ENCODE data around the gene GOSR2.

GOSR2 gene

GRCh38 chr17:46925185-46925868 is 2.4 kb downstream of the GOSR2 start:
- Histone ChIP-seq H3K27me3 (replicated peaks; ENCODE audit: control insufficient read depth, insufficient read depth, low read length, poor library complexity, severe bottlenecking) (no peaks in the 10 kb centered on the region), H3K4me3 (ENCODE audit: insufficient read depth, low read depth, low read length, poor library complexity, severe bottlenecking) (no peak overlapping the region), H3K27ac (ENCODE audit: insufficient read depth, low read length, poor library complexity, severe bottlenecking) (no peak overlapping the region), H3K36me3 (ENCODE audit: control insufficient read depth, insufficient read depth, low read length) (peaks cover 10% of the 10 kb centered on the region), H3K4me1 (ENCODE audit: control insufficient read depth, insufficient read depth, low read length, poor library complexity, severe bottlenecking) (peaks cover 5% of the 10 kb centered on the region), H3K9me3 (ENCODE audit: control insufficient read depth, low read length) (no peaks in the 10 kb centered on the region)
- no peak for DNase-seq

GRCh38 chr17:46928467-46929261 is 5.7 kb downstream of the GOSR2 start:
- Histone ChIP-seq H3K4me3 (ENCODE audit: insufficient read depth, low read depth, low read length, poor library complexity, severe bottlenecking) (no peak overlapping the region), H3K9me3 (ENCODE audit: control insufficient read depth, low read length) (no peaks in the 10 kb centered on the region), H3K4me1 (ENCODE audit: control insufficient read depth, insufficient read depth, low read length, poor library complexity, severe bottlenecking) (peaks cover 4% of the 10 kb centered on the region), H3K36me3 (ENCODE audit: control insufficient read depth, insufficient read depth, low read length) (peaks cover 41% of the 10 kb centered on the region), H3K27ac (ENCODE audit: insufficient read depth, low read length, poor library complexity, severe bottlenecking) (no peak overlapping the region), H3K27me3 (replicated peaks; ENCODE audit: control insufficient read depth, insufficient read depth, low read length, poor library complexity, severe bottlenecking) (no peaks in the 10 kb centered on the region)
- DNase-seq: no peak

- H3K4me1 ChIP-seq (ENCODE audit: control insufficient read depth, insufficient read depth, low read length, poor library complexity, severe bottlenecking): no peaks in the 10 kb centered on the region
- peaks cover 47% of the 10 kb centered on the region for H3K36me3 ChIP-seq (ENCODE audit: control insufficient read depth, insufficient read depth, low read length)
- no peak for DNase-seq
- no peaks in the 10 kb centered on the region for H3K9me3 ChIP-seq (ENCODE audit: control insufficient read depth, low read length)
- H3K4me3 ChIP-seq (ENCODE audit: insufficient read depth, low read depth, low read length, poor library complexity, severe bottlenecking): no peak overlapping the region
- H3K27ac ChIP-seq (ENCODE audit: insufficient read depth, low read length, poor library complexity, severe bottlenecking): no peak overlapping the region
- no peaks in the 10 kb centered on the region for H3K27me3 ChIP-seq (replicated peaks; ENCODE audit: control insufficient read depth, insufficient read depth, low read length, poor library complexity, severe bottlenecking)
These were observed 6.5 kb downstream of the GOSR2 start for GRCh38 chr17:46929413-46929812.

- no peaks in the 10 kb centered on the region for H3K4me1 ChIP-seq (ENCODE audit: control insufficient read depth, insufficient read depth, low read length, poor library complexity, severe bottlenecking)
- no peak overlapping the region for H3K4me3 ChIP-seq (ENCODE audit: insufficient read depth, low read depth, low read length, poor library complexity, severe bottlenecking)
- H3K27ac ChIP-seq (ENCODE audit: insufficient read depth, low read length, poor library complexity, severe bottlenecking): no peak overlapping the region
- peaks cover 54% of the 10 kb centered on the region for H3K36me3 ChIP-seq (ENCODE audit: control insufficient read depth, insufficient read depth, low read length)
- no peaks in the 10 kb centered on the region for H3K9me3 ChIP-seq (ENCODE audit: control insufficient read depth, low read length)
- no peaks in the 10 kb centered on the region for H3K27me3 ChIP-seq (replicated peaks; ENCODE audit: control insufficient read depth, insufficient read depth, low read length, poor library complexity, severe bottlenecking)
- DNase-seq: no peak
These were observed 7.1 kb downstream of the GOSR2 start for GRCh38 chr17:46930051-46930450.

GRCh38 chr17:46931596-46931995 is 8.6 kb downstream of the GOSR2 start:
- peaks cover 69% of the 10 kb centered on the region for H3K36me3 ChIP-seq (ENCODE audit: control insufficient read depth, insufficient read depth, low read length)
- H3K27ac ChIP-seq (ENCODE audit: insufficient read depth, low read length, poor library complexity, severe bottlenecking): no peak overlapping the region
- H3K4me1 ChIP-seq (ENCODE audit: control insufficient read depth, insufficient read depth, low read length, poor library complexity, severe bottlenecking): no peaks in the 10 kb centered on the region
- DNase-seq: no peak
- H3K9me3 ChIP-seq (ENCODE audit: control insufficient read depth, low read length): no peaks in the 10 kb centered on the region
- H3K4me3 ChIP-seq (ENCODE audit: insufficient read depth, low read depth, low read length, poor library complexity, severe bottlenecking): no peak overlapping the region
- no peaks in the 10 kb centered on the region for H3K27me3 ChIP-seq (replicated peaks; ENCODE audit: control insufficient read depth, insufficient read depth, low read length, poor library complexity, severe bottlenecking)

- H3K27ac ChIP-seq (ENCODE audit: insufficient read depth, low read length, poor library complexity, severe bottlenecking): no peak overlapping the region
- H3K36me3 ChIP-seq (ENCODE audit: control insufficient read depth, insufficient read depth, low read length): peaks cover 96% of the 10 kb centered on the region
- no peaks in the 10 kb centered on the region for H3K27me3 ChIP-seq (replicated peaks; ENCODE audit: control insufficient read depth, insufficient read depth, low read length, poor library complexity, severe bottlenecking)
- DNase-seq: no peak
- H3K4me1 ChIP-seq (ENCODE audit: control insufficient read depth, insufficient read depth, low read length, poor library complexity, severe bottlenecking): no peaks in the 10 kb centered on the region
- H3K9me3 ChIP-seq (ENCODE audit: control insufficient read depth, low read length): no peaks in the 10 kb centered on the region
- no peak overlapping the region for H3K4me3 ChIP-seq (ENCODE audit: insufficient read depth, low read depth, low read length, poor library complexity, severe bottlenecking)
These were observed 12.8 kb downstream of the GOSR2 start for GRCh38 chr17:46935658-46936266.

- H3K4me3 ChIP-seq (ENCODE audit: insufficient read depth, low read depth, low read length, poor library complexity, severe bottlenecking): no peak overlapping the region
- peak in 2 of 3 donors; percentile 16 to 30 for DNase-seq
- H3K27ac ChIP-seq (ENCODE audit: insufficient read depth, low read length, poor library complexity, severe bottlenecking): no peak overlapping the region
- H3K4me1 ChIP-seq (ENCODE audit: control insufficient read depth, insufficient read depth, low read length, poor library complexity, severe bottlenecking): peaks cover 10% of the 10 kb centered on the region
- H3K27me3 ChIP-seq (replicated peaks; ENCODE audit: control insufficient read depth, insufficient read depth, low read length, poor library complexity, severe bottlenecking): no peaks in the 10 kb centered on the region
- H3K36me3 ChIP-seq (ENCODE audit: control insufficient read depth, insufficient read depth, low read length): peaks cover 47% of the 10 kb centered on the region
- H3K9me3 ChIP-seq (ENCODE audit: control insufficient read depth, low read length): no peaks in the 10 kb centered on the region
These were observed 17.9 kb downstream of the GOSR2 start for GRCh38 chr17:46940692-46941404.

- H3K9me3 ChIP-seq (ENCODE audit: control insufficient read depth, low read length): no peaks in the 10 kb centered on the region
- H3K36me3 ChIP-seq (ENCODE audit: control insufficient read depth, insufficient read depth, low read length): peaks cover 29% of the 10 kb centered on the region
- peak in 1 of 3 donors; percentile 17 for DNase-seq
- no peak overlapping the region for H3K27ac ChIP-seq (ENCODE audit: insufficient read depth, low read length, poor library complexity, severe bottlenecking)
- no peak overlapping the region for H3K4me3 ChIP-seq (ENCODE audit: insufficient read depth, low read depth, low read length, poor library complexity, severe bottlenecking)
- H3K27me3 ChIP-seq (replicated peaks; ENCODE audit: control insufficient read depth, insufficient read depth, low read length, poor library complexity, severe bottlenecking): no peaks in the 10 kb centered on the region
- peaks cover 10% of the 10 kb centered on the region for H3K4me1 ChIP-seq (ENCODE audit: control insufficient read depth, insufficient read depth, low read length, poor library complexity, severe bottlenecking)
These were observed 19.7 kb downstream of the GOSR2 start for GRCh38 chr17:46942441-46943217.

- Histone ChIP-seq H3K4me1 (ENCODE audit: control insufficient read depth, insufficient read depth, low read length, poor library complexity, severe bottlenecking) (peaks cover 10% of the 10 kb centered on the region), H3K27ac (ENCODE audit: insufficient read depth, low read length, poor library complexity, severe bottlenecking) (no peak overlapping the region), H3K27me3 (replicated peaks; ENCODE audit: control insufficient read depth, insufficient read depth, low read length, poor library complexity, severe bottlenecking) (no peaks in the 10 kb centered on the region), H3K36me3 (ENCODE audit: control insufficient read depth, insufficient read depth, low read length) (peaks cover 26% of the 10 kb centered on the region), H3K4me3 (ENCODE audit: insufficient read depth, low read depth, low read length, poor library complexity, severe bottlenecking) (no peak overlapping the region), H3K9me3 (ENCODE audit: control insufficient read depth, low read length) (no peaks in the 10 kb centered on the region)
- no peak for DNase-seq
These were observed 20.2 kb downstream of the GOSR2 start for GRCh38 chr17:46943218-46943500.
